HEK293T (cell line): ENCODE results near the gene MAP2K5.

Experiments used
- ARNT ChIP-seq: fragments of 450-650 bp; IDR thresholded peaks from 2 replicates; pipeline ENCODE4 v1.6.1; 2017; ENCODE audit warnings: mild to moderate bottlenecking
- BHLHE40 ChIP-seq: fragments of 450-650 bp; IDR thresholded peaks from 2 replicates; pipeline ENCODE4 v1.6.1; 2016; ENCODE audit warnings: mild to moderate bottlenecking, moderate library complexity, borderline replicate concordance
- CTBP1 ChIP-seq: fragments of 450-650 bp; IDR thresholded peaks from 2 replicates; pipeline ENCODE4 v1.6.1; 2016; ENCODE audit warnings: borderline replicate concordance
- ELF4 ChIP-seq: fragments of 450-650 bp; IDR thresholded peaks from 2 replicates; pipeline ENCODE4 v1.6.1; 2017; ENCODE audit warnings: antibody characterized with exemption
- FOXA1 ChIP-seq: fragments of 450-650 bp; IDR thresholded peaks from 2 replicates; pipeline ENCODE4 v1.6.1; 2016; ENCODE audit warnings: mild to moderate bottlenecking
- FOXK2 ChIP-seq: fragments of 450-650 bp; IDR thresholded peaks from 2 replicates; pipeline ENCODE4 v1.6.1; 2016; ENCODE audit warnings: mild to moderate bottlenecking
- FOXM1 ChIP-seq: fragments of 450-650 bp; IDR thresholded peaks from 2 replicates; pipeline ENCODE4 v1.6.1; 2017; ENCODE audit warnings: mild to moderate bottlenecking, borderline replicate concordance
- HDGF ChIP-seq: fragments of 450-650 bp; IDR thresholded peaks from 2 replicates; pipeline ENCODE4 v1.6.1; 2017; ENCODE audit warnings: antibody characterized with exemption, borderline replicate concordance
- NFRKB ChIP-seq: fragments of 450-650 bp; IDR thresholded peaks from 2 replicates; pipeline ENCODE4 v1.6.1; 2016; ENCODE audit warnings: mild to moderate bottlenecking, moderate library complexity
- PKNOX1 ChIP-seq: fragments of 450-650 bp; IDR thresholded peaks from 2 replicates; pipeline ENCODE4 v1.6.1; 2016
- SP1 ChIP-seq: fragments of 450-650 bp; IDR thresholded peaks from 2 replicates; pipeline ENCODE4 v1.6.1; 2017
- SUZ12 ChIP-seq: fragments of 450-650 bp; IDR thresholded peaks from 2 replicates; pipeline ENCODE4 v1.6.1; 2016; ENCODE audit warnings: mild to moderate bottlenecking
- TARDBP ChIP-seq: fragments of 450-650 bp; IDR thresholded peaks from 2 replicates; pipeline ENCODE4 v1.6.1; 2016
- ZNF384 ChIP-seq: fragments of 450-650 bp; IDR thresholded peaks from 2 replicates; pipeline ENCODE4 v1.6.1; 2016

GRCh38 chr15:67775250-67775649, 232.7 kb downstream of the MAP2K5 start:
- TF ChIP-seq SUZ12: no peak
- no peak for TF ChIP-seq PKNOX1
- TF ChIP-seq CTBP1: no peak
- TF ChIP-seq FOXK2: no peak
- no peak for TF ChIP-seq HDGF
- no peak for TF ChIP-seq SP1
- TF ChIP-seq FOXM1: no peak
- TF ChIP-seq ELF4: no peak
- no peak for TF ChIP-seq BHLHE40
- TF ChIP-seq ZNF384: no peak
- no peak for TF ChIP-seq NFRKB
- TF ChIP-seq TARDBP: no peak
- TF ChIP-seq FOXA1: no peak
- TF ChIP-seq ARNT: no peak
